Measurements from ENCODE around the gene SDF4.

GRCh38 chr1:1225913-1226312, 5.9 kb downstream of the SDF4 start:
- TF ChIP-seq POLR2AphosphoS5 (IDR thresholded peaks at IDR 0.05; ENCODE audit: low read depth) (no peak), CTCF (conservative IDR thresholded peaks at IDR 0.05; ENCODE audit: low read depth in 2 of 2) (no peak), REST (IDR thresholded peaks at IDR 0.05; ENCODE audit: unreplicated experiment) (no peak), EZH2phosphoT487 (IDR thresholded peaks at IDR 0.05; ENCODE audit: unreplicated experiment) (no peak), ZNF331 (CRISPR knock-in tag; IDR thresholded peaks at IDR 0.05; ENCODE audit: low read depth) (no peak), EZH2 (IDR thresholded peaks at IDR 0.05; ENCODE audit: low read depth, unreplicated experiment) (no peak), JUNB (IDR thresholded peaks at IDR 0.05; ENCODE audit: unreplicated experiment) (no peak), ETS1 (IDR thresholded peaks at IDR 0.05) (no peak), ZNF114 (CRISPR knock-in tag; IDR thresholded peaks at IDR 0.05) (no peak), STAT1 (IDR thresholded peaks at IDR 0.05; ENCODE audit: unreplicated experiment) (no peak)
